RWPE2 (cell line): ENCODE measurements around the gene APOBEC3H.
A peak's percentile ranks its signal among the peaks of the same experiment; 100 is the strongest.

Source experiments
- ATAC-seq: fragments of 200-7000 bp; cut with Tn5 transposase; 3 replicates; pipeline ENCODE4 v1.9.1; 2021; ENCODE audit warnings: low read depth
- DNase-seq: peaks from one replicate; pipeline ENCODE4 v3.0.0-alpha.2; 2020; ENCODE audit warnings: low spot score
- H3K27ac ChIP-seq: fragments of 450-650 bp; 2 replicates; pipeline ENCODE4 v1.5.1; 2017; ENCODE audit warnings: mild to moderate bottlenecking; ENCODE audit not compliant: poor library complexity, severe bottlenecking
- H3K27me3 ChIP-seq: fragments of 250-450 bp; sonication (Bioruptor Pico); 2 replicates; pipeline ENCODE4 v1.5.1; 2021; ENCODE audit warnings: mild to moderate bottlenecking, moderate library complexity; ENCODE audit not compliant: insufficient read depth, poor library complexity, severe bottlenecking
- H3K36me3 ChIP-seq: fragments of 250-450 bp; sonication (Bioruptor Pico); 2 replicates; pipeline ENCODE4 v1.5.1; 2020; ENCODE audit warnings: low read depth, mild to moderate bottlenecking, moderate library complexity
- H3K4me1 ChIP-seq: fragments of 250-450 bp; sonication (Bioruptor Pico); 2 replicates; pipeline ENCODE4 v1.5.1; 2021; ENCODE audit warnings: mild to moderate bottlenecking, moderate library complexity; ENCODE audit not compliant: insufficient read depth, poor library complexity, severe bottlenecking
- H3K4me3 ChIP-seq: fragments of 250-450 bp; sonication (Bioruptor Pico); 2 replicates; pipeline ENCODE4 v1.5.1; 2021; ENCODE audit warnings: mild to moderate bottlenecking, moderate library complexity; ENCODE audit not compliant: severe bottlenecking
- H3K9me3 ChIP-seq: fragments of 250-450 bp; sonication (Bioruptor Pico); 2 replicates; pipeline ENCODE4 v1.5.1; 2021; ENCODE audit warnings: mild to moderate bottlenecking, moderate library complexity; ENCODE audit not compliant: severe bottlenecking
- TF ChIP-seq, protein P1 (sequence below): fragments of 450-650 bp; IDR thresholded peaks from one replicate; pipeline ENCODE4 v1.5.1; 2017; ENCODE audit warnings: mild to moderate bottlenecking, moderate library complexity; ENCODE audit not compliant: poor library complexity, severe bottlenecking

The APOBEC3H gene

DNA sequence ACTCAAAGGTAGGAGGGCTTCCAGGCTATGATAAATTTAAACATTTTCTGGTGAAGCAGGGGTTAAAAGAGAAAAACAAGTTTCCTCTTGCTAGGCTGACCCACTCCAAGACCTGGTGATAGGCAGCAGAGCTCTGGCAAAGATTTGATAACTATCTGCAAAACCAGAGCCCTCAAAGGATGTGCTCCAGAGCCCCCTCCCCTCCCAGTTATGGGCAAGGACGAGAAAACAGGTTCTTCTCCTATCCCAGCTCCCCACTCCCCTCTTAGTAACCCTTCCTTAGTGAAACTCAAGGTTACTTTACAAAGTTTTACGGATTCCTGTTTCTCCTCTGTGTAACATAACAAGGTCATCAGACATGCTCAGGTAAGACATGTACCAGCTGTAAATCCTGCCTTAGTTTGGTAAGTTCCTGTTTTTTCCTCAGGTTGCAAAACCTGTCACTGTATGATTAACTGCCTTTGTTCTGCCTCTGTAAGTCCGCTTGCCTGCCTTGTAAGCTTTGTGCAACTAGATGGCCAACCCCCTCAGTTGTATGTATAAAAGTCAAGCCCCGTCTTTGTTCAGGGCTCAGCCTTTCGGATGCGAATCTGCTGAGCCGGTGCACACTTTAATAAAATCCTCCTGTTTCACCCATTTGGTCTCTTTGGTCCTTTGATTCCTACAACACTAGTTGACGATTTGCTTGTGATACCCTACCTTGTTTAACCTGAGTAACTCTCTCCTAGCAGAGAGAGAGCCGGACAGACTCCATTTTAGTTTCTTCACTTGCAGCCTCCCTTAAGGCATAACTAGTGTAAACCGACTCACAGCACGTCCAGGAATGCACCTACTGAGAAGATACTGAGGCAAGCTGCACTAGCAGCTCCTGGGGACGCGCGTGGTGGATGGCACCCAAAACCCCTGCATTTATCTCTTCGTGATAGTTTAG lies 13.9 kb downstream of the APOBEC3H start:
- TF ChIP-seq, protein P1, sequence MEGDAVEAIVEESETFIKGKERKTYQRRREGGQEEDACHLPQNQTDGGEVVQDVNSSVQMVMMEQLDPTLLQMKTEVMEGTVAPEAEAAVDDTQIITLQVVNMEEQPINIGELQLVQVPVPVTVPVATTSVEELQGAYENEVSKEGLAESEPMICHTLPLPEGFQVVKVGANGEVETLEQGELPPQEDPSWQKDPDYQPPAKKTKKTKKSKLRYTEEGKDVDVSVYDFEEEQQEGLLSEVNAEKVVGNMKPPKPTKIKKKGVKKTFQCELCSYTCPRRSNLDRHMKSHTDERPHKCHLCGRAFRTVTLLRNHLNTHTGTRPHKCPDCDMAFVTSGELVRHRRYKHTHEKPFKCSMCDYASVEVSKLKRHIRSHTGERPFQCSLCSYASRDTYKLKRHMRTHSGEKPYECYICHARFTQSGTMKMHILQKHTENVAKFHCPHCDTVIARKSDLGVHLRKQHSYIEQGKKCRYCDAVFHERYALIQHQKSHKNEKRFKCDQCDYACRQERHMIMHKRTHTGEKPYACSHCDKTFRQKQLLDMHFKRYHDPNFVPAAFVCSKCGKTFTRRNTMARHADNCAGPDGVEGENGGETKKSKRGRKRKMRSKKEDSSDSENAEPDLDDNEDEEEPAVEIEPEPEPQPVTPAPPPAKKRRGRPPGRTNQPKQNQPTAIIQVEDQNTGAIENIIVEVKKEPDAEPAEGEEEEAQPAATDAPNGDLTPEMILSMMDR: no peak
- Histone ChIP-seq H3K36me3 (no peaks in the 10 kb centered on the region), H3K27me3 (no peaks in the 10 kb centered on the region), H3K4me3 (no peak overlapping the region), H3K4me1 (peaks cover 6% of the 10 kb centered on the region), H3K27ac (no peak overlapping the region), H3K9me3 (no peaks in the 10 kb centered on the region)
- ATAC-seq (peak; percentile 66), DNase-seq (no peak)

DNA sequence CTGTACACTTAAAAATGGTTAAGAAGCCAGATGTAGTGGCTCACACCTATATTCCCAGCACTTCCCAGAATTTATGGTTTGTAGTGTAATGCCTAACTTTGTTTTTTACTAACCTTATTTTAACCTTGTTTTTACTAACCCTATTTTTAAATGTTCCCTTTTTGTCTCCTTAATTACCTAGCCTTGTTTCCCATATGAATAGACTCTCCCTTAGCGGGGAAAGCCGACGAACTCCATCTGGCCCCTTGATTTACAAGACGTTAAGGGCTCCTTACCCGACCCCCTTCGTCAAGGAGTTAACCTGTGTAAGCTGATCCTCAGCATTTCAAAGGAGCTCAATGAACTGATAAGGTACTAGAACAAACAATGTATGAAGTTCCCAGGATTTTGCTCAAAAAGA lies 17.1 kb downstream of the APOBEC3H start:
- H3K4me3 ChIP-seq: no peak overlapping the region
- H3K9me3 ChIP-seq: no peaks in the 10 kb centered on the region
- no peaks in the 10 kb centered on the region for H3K36me3 ChIP-seq
- no peaks in the 10 kb centered on the region for H3K27me3 ChIP-seq
- H3K27ac ChIP-seq: no peak overlapping the region
- peaks cover 6% of the 10 kb centered on the region for H3K4me1 ChIP-seq
- ATAC-seq (no peak), DNase-seq (no peak)
- TF ChIP-seq, protein P1: no peak

DNA sequence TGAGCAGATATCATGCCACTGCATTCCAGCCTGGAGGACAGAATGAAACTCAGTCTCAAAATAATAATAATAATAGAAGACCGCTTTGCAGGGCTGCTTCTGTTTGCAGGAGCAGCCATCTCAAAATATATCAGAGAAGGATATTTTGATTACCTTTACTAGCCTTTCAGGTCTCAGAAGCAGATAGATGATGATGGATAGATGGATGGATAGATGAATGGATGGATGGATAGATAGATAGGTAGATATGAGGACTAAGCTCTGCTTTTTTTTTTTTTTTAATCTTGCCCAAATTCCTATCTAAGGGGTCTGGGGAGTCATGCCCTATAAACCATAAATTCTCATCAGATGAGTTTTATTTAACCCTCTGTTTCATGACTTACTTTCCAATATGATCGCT lies 18.5 kb downstream of the APOBEC3H start:
- peaks cover 6% of the 10 kb centered on the region for H3K4me1 ChIP-seq
- DNase-seq (no peak), ATAC-seq (no peak)
- H3K4me3 ChIP-seq: no peak overlapping the region
- no peaks in the 10 kb centered on the region for H3K36me3 ChIP-seq
- H3K27ac ChIP-seq: no peak overlapping the region
- no peaks in the 10 kb centered on the region for H3K9me3 ChIP-seq
- no peaks in the 10 kb centered on the region for H3K27me3 ChIP-seq
- TF ChIP-seq, protein P1: no peak

DNA sequence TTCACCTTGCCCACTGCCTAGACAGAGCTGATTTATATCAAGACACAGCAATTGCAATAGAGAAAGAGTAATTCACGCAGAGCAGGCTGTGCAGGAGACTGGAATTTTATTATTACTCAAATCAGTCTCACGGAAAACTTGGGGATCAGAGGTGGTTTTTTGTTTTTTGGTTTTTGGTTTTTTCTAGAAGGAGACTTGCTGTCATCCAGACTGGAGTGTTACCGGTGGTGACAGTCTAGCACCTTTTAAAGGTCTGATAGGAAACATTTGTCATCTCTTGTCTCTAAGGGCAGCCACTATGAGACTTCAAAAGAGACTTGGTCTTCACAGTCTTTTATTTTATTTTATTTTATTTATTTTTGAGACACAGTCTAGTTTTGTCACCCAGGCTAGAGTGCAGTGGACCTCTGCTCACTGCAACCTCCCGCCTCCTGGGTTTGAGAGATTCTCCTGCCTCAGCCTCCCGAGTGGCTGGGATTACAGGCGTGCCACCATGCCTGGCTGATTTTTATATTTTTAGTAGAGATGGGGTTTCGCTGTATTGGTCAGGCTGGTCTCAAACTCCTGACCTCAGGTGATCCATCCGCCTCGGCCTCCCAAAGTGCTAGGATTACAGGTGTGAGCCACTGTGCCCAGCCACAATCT lies 19.1 kb downstream of the APOBEC3H start:
- DNase-seq: no peak
- Histone ChIP-seq H3K4me3 (no peak overlapping the region), H3K36me3 (no peaks in the 10 kb centered on the region), H3K27me3 (no peaks in the 10 kb centered on the region), H3K4me1 (peaks cover under 1% of the 10 kb centered on the region), H3K9me3 (no peaks in the 10 kb centered on the region), H3K27ac (no peak overlapping the region)
- TF ChIP-seq, protein P1: no peak
- no peak for ATAC-seq
